Smooth muscle cell of the brain vasculature (primary cell): ENCODE data around the gene CACNA1H.

Experiments used
- DNase-seq: peaks from one replicate; pipeline ENCODE4 v3.0.0-alpha.2; 2012; ENCODE audit warnings: low read depth, low spot score

CACNA1H gene

GRCh38 chr16:1142911-1143310 is 10.0 kb upstream of the CACNA1H start:
- DNase-seq = no peak

DNA sequence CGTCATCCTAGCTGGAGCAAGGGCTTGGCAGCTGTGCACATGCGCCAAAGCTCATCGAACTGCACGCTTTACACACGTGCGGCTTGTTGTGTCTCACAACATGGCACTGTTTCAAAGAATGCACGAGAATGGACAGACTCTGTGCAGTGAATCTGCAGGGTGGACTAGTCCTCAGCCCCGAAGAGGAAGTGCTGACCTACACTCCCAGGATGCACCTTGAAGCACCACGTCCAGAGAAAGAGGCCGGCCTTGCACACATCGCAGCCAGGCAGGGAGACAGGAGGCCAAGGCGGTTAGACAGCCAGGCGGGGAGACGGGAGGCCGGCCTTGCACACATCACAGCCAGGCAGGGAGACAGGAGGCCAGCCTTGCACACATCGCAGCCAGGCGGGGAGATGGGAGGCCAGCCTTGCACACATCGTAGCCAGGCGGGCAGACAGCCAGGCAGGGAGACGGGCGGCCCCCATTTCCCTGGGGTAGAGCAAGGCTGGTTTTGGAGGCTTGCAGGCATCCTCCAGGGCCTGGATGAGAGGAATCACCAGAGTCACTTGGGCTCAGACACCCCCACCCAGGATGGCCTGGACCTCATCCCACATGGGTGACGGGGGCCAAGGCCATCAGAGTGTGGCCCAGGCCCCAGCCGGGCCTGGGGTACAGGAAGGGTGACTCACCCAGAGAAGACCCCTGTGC is 9.0 kb upstream of the CACNA1H start:
- no peak for DNase-seq

- no peak for DNase-seq
Measured at GRCh38 chr16:1144476-1145382, 8.2 kb upstream of the CACNA1H start.

- no peak for DNase-seq
Measured at GRCh38 chr16:1145383-1146100, 7.4 kb upstream of the CACNA1H start.

DNA sequence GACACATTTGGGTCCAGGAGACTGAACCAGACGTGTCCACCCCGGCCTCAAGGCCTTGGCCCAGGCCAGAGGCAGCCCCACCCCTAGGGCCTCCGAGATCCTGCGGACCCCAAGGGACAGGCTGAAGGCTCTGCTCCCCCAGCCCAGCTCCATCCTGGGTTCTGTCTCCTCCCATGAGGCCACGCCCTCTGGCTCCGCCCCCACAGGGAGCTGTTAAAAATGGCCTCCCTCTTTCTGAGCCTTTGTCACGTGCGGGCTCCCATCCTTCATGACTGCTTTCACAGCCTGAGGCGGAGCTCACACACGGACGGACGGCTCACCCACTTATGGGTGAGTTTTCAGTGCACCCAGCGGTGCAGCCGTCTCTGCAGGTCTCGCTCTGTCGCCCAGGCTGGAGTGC is 6.5 kb upstream of the CACNA1H start:
- DNase-seq = no peak

DNA sequence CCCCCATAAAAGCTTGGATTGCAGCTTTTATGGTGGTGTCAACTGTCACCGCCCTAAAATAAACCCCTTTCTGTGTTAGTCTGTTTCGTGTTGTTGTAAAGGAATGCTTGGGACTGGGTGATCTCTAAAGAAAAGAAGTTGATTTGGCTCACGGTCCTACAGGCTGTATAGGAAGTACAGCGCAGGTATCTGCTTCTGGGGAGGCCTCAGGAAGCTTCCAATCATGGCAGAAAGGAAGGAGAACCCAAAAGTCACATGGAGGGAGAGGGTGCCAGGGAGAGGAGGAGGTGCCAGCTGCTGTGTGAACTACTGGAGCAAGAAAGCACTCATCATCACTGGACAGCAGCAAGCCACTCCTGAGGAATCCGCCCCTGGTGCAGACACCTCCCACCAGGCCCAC is 5.9 kb upstream of the CACNA1H start:
- no peak for DNase-seq

DNA sequence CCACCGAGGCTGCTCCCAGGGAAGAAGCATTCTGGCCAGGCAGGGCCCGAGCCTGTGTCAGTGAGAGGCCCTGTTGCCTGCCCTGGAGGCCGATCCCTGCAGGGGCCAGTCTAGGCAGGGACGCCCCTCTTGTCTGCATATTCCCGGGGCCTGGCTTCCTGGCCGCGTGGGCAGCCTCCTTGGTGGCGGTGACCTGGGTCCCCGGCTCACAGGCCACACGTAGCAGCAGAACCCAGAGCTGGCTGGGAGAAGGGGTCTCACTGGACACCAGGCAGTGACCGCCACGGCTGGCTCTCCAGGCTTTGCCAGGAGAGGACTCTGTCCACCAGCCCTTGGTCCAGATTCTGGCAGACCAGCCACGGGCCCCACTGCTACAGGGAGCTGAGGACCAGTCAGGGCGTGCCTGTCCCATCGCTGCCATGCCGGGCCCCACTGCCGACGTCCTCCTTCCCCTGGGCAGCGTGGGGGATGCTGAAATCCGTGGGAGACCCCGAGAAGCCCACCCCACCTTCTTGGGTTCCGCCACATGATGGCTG is 3.7 kb upstream of the CACNA1H start:
- DNase-seq = no peak

DNA sequence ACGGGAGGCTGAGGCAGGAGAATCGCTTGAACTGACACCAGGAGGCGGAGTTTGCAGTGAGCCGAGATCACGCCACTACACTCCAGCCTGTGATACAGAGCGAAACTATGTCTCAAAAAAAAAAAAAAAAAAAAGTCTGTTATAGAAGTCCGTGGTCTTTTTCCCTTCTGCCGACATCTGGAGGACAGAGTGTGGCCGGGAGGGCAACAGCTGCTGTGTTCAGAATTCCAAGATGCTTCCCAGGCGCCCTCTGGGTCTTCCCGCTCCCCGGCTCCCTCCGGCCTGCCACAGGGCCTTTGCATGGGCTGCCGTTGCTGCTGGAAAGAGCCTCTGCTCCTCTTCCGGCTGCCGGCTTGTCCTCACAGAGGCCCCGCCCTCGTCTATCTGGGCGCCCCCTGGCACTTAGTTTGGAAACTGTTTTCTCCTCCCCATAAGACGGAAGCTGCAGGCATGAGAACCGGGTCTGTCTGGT is 2.4 kb upstream of the CACNA1H start:
- no peak for DNase-seq

DNA sequence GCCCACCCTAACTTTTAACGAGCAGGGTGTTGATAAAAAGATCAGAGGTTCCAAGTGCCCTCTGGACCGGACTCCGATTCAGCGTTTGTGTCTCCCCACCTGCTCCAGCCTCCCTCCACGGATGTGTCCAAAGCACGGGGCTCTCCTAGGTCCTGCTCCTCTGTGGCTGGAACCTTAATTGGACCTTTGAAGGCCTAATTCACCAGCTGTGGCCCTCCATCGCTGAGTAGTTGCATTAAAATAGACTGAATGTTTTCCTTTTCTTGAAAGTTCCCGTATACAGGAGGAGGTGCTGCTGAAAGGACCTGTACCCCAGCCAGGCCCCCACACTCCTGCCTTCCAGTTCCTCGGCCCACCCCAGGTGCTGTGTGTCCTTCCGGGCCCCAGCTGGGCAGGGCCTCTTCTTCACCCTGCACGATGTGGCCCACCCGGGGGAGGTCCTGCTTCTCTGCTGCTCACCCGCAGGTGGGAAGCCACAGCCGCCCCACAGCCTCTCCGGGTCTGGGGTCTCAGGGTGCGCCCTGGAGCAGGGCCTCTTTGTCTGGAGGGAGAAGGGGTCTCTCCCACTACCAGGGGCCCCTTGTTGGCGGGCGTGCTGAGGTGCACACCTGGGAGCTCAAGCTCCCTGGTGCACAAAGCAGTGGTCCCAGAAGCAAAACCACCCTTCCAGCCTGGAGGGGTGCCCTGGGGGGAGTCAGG is 1.3 kb upstream of the CACNA1H start:
- no peak for DNase-seq

GRCh38 chr16:1152123-1152638 is 725 bp upstream of the CACNA1H start:
- no peak for DNase-seq

- no peak for DNase-seq
Measured at GRCh38 chr16:1153480-1154160, 714 bp downstream of the CACNA1H start.

GRCh38 chr16:1154291-1154886 is 1.5 kb downstream of the CACNA1H start:
- DNase-seq = no peak

DNA sequence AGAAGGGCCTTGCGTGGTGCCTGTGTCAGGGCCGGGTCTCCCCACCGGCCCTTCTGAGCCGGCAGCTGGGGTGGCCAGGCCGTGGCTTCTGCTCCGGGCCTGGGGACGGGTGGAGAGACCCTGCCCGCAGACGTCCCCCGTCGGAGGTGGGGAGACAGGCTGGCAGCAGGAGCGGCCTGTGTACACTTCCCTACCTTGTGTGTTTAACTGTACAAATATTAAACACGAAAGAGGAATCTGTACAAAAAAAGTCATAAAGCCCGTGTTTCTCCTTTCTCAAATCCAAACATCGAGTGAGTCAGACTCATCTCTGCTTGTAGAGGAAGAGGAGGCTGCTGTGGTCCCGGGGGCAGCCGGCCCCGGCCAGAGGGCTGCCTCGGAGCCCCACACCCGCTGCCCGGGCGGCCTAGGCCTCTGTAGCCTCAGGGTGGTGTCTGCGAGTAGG is 2.0 kb downstream of the CACNA1H start:
- DNase-seq = no peak

- no peak for DNase-seq
Measured at GRCh38 chr16:1155353-1156054, 2.6 kb downstream of the CACNA1H start.

GRCh38 chr16:1156055-1156982 is 3.4 kb downstream of the CACNA1H start:
- DNase-seq = no peak

DNA sequence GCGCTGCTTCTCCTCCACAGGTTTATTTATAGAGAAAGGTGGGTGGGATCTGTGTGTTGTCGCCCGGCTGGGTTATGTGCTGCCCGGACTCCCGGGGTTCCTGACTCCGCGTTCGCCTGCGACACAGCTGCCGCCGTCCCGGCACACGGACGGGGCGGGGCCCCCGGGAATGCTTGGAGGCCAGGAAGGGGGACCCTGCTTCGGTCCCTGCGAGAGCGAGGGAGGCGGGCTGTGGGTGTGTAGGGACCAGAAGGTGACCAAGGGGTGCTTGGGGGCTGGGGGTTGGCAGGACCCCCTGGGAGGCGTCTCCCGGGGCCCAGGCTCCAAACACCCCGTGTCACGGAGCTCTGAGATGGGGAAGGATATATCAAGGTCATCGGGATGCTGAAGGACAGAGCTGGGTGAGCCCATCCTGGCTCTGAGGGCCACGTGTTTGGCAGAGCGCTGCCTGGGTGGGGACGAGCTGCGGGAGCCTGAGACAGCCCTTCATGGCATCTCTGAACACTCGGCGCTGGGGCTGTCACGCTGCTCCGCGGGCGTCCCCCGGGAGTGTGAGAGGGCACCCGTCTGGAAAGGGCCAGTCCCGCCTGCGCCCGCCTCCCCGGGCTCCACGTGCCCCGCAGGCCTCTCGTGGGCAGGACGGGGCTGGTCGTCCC is 4.2 kb downstream of the CACNA1H start:
- DNase-seq = no peak

DNA sequence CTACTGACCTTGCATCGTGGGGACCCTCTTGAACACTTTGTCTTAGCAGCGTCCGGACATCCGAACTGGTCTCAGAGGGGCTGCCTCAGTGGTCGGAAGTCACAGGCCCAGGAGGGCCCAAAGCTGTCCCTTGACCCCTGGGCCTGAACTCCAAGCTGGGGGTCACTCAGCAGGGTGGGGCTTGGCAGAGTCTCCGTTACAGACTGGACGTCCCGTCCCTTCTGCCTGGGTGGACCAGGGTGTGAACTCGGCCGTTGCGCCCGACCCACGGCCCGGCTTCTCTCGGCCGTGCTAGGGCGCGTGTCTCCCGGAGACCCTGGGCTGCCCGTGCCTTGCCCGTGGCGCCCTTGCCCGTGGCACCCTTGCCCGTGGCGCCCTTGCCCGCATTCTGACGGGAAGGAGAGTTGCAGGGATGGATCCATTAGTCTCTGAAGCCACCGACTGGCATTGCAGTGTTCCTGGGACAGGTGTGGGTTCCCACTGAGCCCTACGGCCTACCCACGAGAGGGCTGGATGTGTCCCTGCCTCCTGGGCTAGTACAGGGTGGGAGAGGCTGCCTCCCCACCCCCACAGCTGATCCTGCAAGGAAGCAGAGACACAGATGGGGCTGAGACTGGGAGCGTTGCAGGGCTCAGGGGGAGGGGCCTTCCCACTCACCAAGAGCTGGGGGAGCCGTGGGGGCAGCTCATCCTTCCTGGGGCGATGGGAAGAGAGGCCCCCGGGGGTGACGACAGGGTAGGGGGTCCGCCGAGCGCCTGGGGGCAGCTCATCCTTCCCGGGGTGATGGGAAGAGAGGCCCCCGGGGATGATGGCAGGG is 4.9 kb downstream of the CACNA1H start:
- DNase-seq = no peak
